HEK293 (cell line): Measurements from ENCODE around the gene DIABLO.

Experiments
- CTCF ChIA-PET: fragments of 350-600 bp; formaldehyde crosslinking; extraction: SDS; loops from one replicate; lab custom pipeline; 2021; ENCODE audit warnings: antibody characterized with exemption; lab: Yijun Ruan, JAX
- POLR2A ChIA-PET: fragments of 300-600 bp; formaldehyde crosslinking; extraction: SDS; loops from one replicate; lab custom pipeline; 2020; ENCODE audit warnings: antibody characterized with exemption, inconsistent platforms; lab: Yijun Ruan, JAX
- H3K27ac ChIP-seq: fragments of 200-500 bp; sonication (Bioruptor generic); 2 replicates; pipeline ENCODE4 v1.5.1; 2014; ENCODE audit warnings: low read depth, low read length, control low read depth, inconsistent platforms; ENCODE audit errors: extremely low read depth
- H3K36me3 ChIP-seq, 2 experiments: fragments of 200-500 bp in 1 of 2; sonication (Bioruptor generic) in 1 of 2; 1 replicate in 1 of 2; 2 replicates in 1 of 2; pipeline ENCODE4 v1.5.1; 2014 to 2017; ENCODE audit warnings: inconsistent platforms in 2 of 2, low read length in 2 of 2; ENCODE audit not compliant: control insufficient read depth in 2 of 2, insufficient read depth in 1 of 2
- H3K4me1 ChIP-seq: fragments of 200-500 bp; sonication (Bioruptor generic); 2 replicates; pipeline ENCODE4 v1.5.1; 2014; ENCODE audit warnings: mild to moderate bottlenecking, low read length, inconsistent platforms; ENCODE audit not compliant: control insufficient read depth, insufficient read depth
- H3K4me3 ChIP-seq: 2 replicates; pipeline ENCODE4 v1.5.1; 2011; ENCODE audit warnings: low read depth, mild to moderate bottlenecking, control low read depth, low read length, moderate library complexity
- H3K9me3 ChIP-seq: fragments of 200-500 bp; sonication (Bioruptor generic); 2 replicates; pipeline ENCODE4 v1.5.1; 2014; ENCODE audit warnings: low read depth, low read length, inconsistent platforms; ENCODE audit not compliant: control insufficient read depth, insufficient read depth
- HIC1 ChIP-seq: fragments of 450-650 bp; formaldehyde crosslinking; IDR thresholded peaks from 2 replicates; pipeline ENCODE4 v1.5.1; 2016; ENCODE audit warnings: missing biosample characterization, missing genetic modification characterization
- KLF16 ChIP-seq: fragments of 450-650 bp; formaldehyde crosslinking; IDR thresholded peaks from 2 replicates; pipeline ENCODE4 v1.5.1; 2017; ENCODE audit warnings: missing biosample characterization, missing genetic modification characterization
- SALL2 ChIP-seq: fragments of 450-650 bp; formaldehyde crosslinking; IDR thresholded peaks from 2 replicates; pipeline ENCODE4 v1.5.0; 2017; ENCODE audit warnings: missing biosample characterization, mild to moderate bottlenecking, missing genetic modification characterization, borderline replicate concordance
- ZBTB17 ChIP-seq: fragments of 450-650 bp; formaldehyde crosslinking; IDR thresholded peaks from 2 replicates; pipeline ENCODE4 v1.5.1; 2016; ENCODE audit warnings: missing biosample characterization, missing genetic modification characterization
- ZNF138 ChIP-seq: fragments of 450-650 bp; formaldehyde crosslinking; IDR thresholded peaks from 2 replicates; pipeline ENCODE4 v1.5.1; 2016; ENCODE audit warnings: missing biosample characterization, missing genetic modification characterization, borderline replicate concordance
- ZNF140 ChIP-seq: fragments of 450-650 bp; formaldehyde crosslinking; IDR thresholded peaks from 2 replicates; pipeline ENCODE4 v1.5.1; 2016; ENCODE audit warnings: missing biosample characterization, missing genetic modification characterization
- ZNF221 ChIP-seq: fragments of 450-650 bp; formaldehyde crosslinking; IDR thresholded peaks from 2 replicates; pipeline ENCODE4 v1.5.1; 2017; ENCODE audit warnings: missing biosample characterization, missing genetic modification characterization, borderline replicate concordance
- ZNF23 ChIP-seq: fragments of 450-650 bp; formaldehyde crosslinking; IDR thresholded peaks from 2 replicates; pipeline ENCODE4 v1.5.1; 2016; ENCODE audit warnings: missing biosample characterization, missing genetic modification characterization, borderline replicate concordance
- ZNF341 ChIP-seq: fragments of 450-650 bp; formaldehyde crosslinking; IDR thresholded peaks from 2 replicates; pipeline ENCODE4; 2016; ENCODE audit warnings: low read depth, missing biosample characterization, missing genetic modification characterization
- ZNF521 ChIP-seq: fragments of 450-650 bp; formaldehyde crosslinking; IDR thresholded peaks from 2 replicates; pipeline ENCODE4 v1.5.1; 2017; ENCODE audit warnings: missing biosample characterization, mild to moderate bottlenecking, missing genetic modification characterization
- ZNF585B ChIP-seq: fragments of 450-650 bp; formaldehyde crosslinking; IDR thresholded peaks from 2 replicates; pipeline ENCODE4 v1.5.1; 2016; ENCODE audit warnings: missing biosample characterization, missing genetic modification characterization
- ZNF654 ChIP-seq: fragments of 450-650 bp; formaldehyde crosslinking; IDR thresholded peaks from 2 replicates; pipeline ENCODE4 v1.5.1; 2016; ENCODE audit warnings: low read depth, missing biosample characterization, missing genetic modification characterization
- ZNF701 ChIP-seq: fragments of 450-650 bp; formaldehyde crosslinking; IDR thresholded peaks from 2 replicates; pipeline ENCODE4 v1.5.1; 2016; ENCODE audit warnings: missing biosample characterization, missing genetic modification characterization
- ZNF776 ChIP-seq: fragments of 450-650 bp; formaldehyde crosslinking; IDR thresholded peaks from 2 replicates; pipeline ENCODE4 v1.5.0; 2017; ENCODE audit warnings: missing biosample characterization, missing genetic modification characterization, borderline replicate concordance
- ZNF785 ChIP-seq: fragments of 450-650 bp; formaldehyde crosslinking; IDR thresholded peaks from 2 replicates; pipeline ENCODE4 v1.5.1; 2016; ENCODE audit warnings: missing biosample characterization, missing genetic modification characterization
- ZSCAN30 ChIP-seq: fragments of 450-650 bp; IDR thresholded peaks from 2 replicates; pipeline ENCODE4 v1.5.1; 2018; ENCODE audit warnings: missing biosample characterization, mild to moderate bottlenecking, missing genetic modification characterization, moderate library complexity

DIABLO gene

GRCh38 chr12:122161682-122162081 lies 64.2 kb downstream of the DIABLO start:
- ChIA-PET POLR2A (no interaction called here), CTCF (interaction anchor here (0.6 kb wide), 1 partner anchor 43 kb away, joined by 3 read pairs; no protein-coding TSS in a partner anchor)
- H3K4me1 ChIP-seq: no peaks in the 10 kb centered on the region
- H3K4me3 ChIP-seq: no peak overlapping the region
- H3K27ac ChIP-seq: no peak overlapping the region
- no peak for TF ChIP-seq ZBTB17
- TF ChIP-seq ZNF701 (tag by site-specific recombination): no peak
- no peak for TF ChIP-seq ZSCAN30
- H3K36me3 ChIP-seq: no peaks in the 10 kb centered on the region
- H3K9me3 ChIP-seq: no peaks in the 10 kb centered on the region

- Histone ChIP-seq H3K9me3 (no peaks in the 10 kb centered on the region), H3K36me3 (no peaks in the 10 kb centered on the region), H3K4me3 (no peak overlapping the region), H3K4me1 (no peaks in the 10 kb centered on the region), H3K27ac (no peak overlapping the region)
- CTCF ChIA-PET: no interaction called here
- TF ChIP-seq SALL2 (tag by site-specific recombination) (no peak), ZNF138 (tag by site-specific recombination) (no peak), KLF16 (tag by site-specific recombination) (no peak), ZNF23 (no peak), ZNF585B (tag by site-specific recombination) (no peak)
- POLR2A ChIA-PET: no interaction called here
Observed at GRCh38 chr12:122160761-122161160, 65.1 kb downstream of the DIABLO start.

- H3K4me1 ChIP-seq: no peaks in the 10 kb centered on the region
- no peak overlapping the region for H3K4me3 ChIP-seq
- no peak overlapping the region for H3K27ac ChIP-seq
- POLR2A ChIA-PET: no interaction called here
- H3K9me3 ChIP-seq: no peaks in the 10 kb centered on the region
- no peaks in the 10 kb centered on the region for H3K36me3 ChIP-seq
- CTCF ChIA-PET: interaction anchor here (0.6 to 2.0 kb wide), 3 partner anchors 31 to 105 kb away, joined by 3 to 6 read pairs (median 5); no protein-coding TSS in a partner anchor
- no peak for TF ChIP-seq ZNF341 (tag by site-specific recombination)
- peak; percentile 15; the same call in 1 of the 2 replicates for TF ChIP-seq ZNF654 (tag by site-specific recombination)
- TF ChIP-seq ZNF776 (tag by site-specific recombination): no peak
- no peak for TF ChIP-seq ZNF785 (tag by site-specific recombination)
- no peak for TF ChIP-seq ZNF521 (tag by site-specific recombination)
Observed at GRCh38 chr12:122159882-122160281, 66.0 kb downstream of the DIABLO start.

GRCh38 chr12:122158700-122159285 lies 67.1 kb downstream of the DIABLO start:
- peak; percentile 96 for TF ChIP-seq ZNF140 (tag by site-specific recombination)
- no peak for TF ChIP-seq ZNF221 (tag by site-specific recombination)
- TF ChIP-seq HIC1 (tag by site-specific recombination): no peak
- CTCF ChIA-PET: interaction anchor here (0.6 to 2.0 kb wide), 5 partner anchors 11 to 242 kb away, joined by 3 to 6 read pairs (median 3); no protein-coding TSS in a partner anchor
- Histone ChIP-seq H3K36me3 (no peaks in the 10 kb centered on the region), H3K9me3 (no peaks in the 10 kb centered on the region), H3K4me1 (no peaks in the 10 kb centered on the region), H3K27ac (no peak overlapping the region), H3K4me3 (no peak overlapping the region)
- POLR2A ChIA-PET: interaction anchor here (0.6 kb wide), 1 partner anchor 165 kb away, joined by 3 read pairs; no protein-coding TSS in a partner anchor
